ENCODE results near the gene RALGDS. TPM values are rescaled to one million over a fixed set of nuclear protein-coding genes. Genes with fewer than 3 reads are reported as not detected.

RALGDS gene
- total and polyA plus RNA-seq, 9 of the 15 experiments (the other 6 are each of a cell fraction or from before 2014, with no cell fraction given): 0.75 to 43.3 (median 27.1) TPM

DNA sequence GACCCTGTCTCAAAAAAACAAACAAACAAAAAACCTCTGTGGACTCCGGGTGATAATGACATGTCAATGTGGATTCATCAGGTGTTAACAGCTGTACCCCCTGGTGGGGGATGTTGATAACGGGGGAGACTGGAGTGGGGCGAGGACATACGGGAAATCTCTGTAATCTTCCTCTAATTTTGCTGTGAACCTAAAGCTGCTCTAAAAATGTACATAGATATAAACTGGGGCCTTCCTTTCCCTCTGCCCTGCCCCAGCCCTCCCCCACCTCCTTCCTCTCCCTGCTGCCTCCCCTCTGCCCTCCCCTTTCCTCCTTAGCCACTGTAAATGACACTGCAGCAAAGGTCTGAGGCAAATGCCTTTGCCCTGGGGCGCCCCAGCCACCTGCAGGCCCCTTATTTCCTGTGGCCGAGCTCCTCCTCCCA is 60.6 kb downstream of the RALGDS start (continued):
- 0 out of 2 replicates have a peak, but pooled peaks have one; percentile 27 for TF ChIP-seq STAT5A (IDR thresholded peaks at IDR 0.05; ENCODE audit: borderline replicate concordance, low read length)
- TF ChIP-seq TAL1 (IDR thresholded peaks at IDR 0.05): peak; percentile 67; the same call in 1 of the 2 replicates
- TF ChIP-seq NFIC (IDR thresholded peaks at IDR 0.05): peak; percentile 35
- peak; percentile 58 for TF ChIP-seq MEIS2 (IDR thresholded peaks at IDR 0.05; ENCODE audit: partially characterized antibody)
- TF ChIP-seq, protein P1, sequence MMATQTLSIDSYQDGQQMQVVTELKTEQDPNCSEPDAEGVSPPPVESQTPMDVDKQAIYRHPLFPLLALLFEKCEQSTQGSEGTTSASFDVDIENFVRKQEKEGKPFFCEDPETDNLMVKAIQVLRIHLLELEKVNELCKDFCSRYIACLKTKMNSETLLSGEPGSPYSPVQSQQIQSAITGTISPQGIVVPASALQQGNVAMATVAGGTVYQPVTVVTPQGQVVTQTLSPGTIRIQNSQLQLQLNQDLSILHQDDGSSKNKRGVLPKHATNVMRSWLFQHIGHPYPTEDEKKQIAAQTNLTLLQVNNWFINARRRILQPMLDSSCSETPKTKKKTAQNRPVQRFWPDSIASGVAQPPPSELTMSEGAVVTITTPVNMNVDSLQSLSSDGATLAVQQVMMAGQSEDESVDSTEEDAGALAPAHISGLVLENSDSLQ (IDR thresholded peaks at IDR 0.05): peak; percentile 41; the same call in 1 of the 2 replicates
- TF ChIP-seq, protein P2, sequence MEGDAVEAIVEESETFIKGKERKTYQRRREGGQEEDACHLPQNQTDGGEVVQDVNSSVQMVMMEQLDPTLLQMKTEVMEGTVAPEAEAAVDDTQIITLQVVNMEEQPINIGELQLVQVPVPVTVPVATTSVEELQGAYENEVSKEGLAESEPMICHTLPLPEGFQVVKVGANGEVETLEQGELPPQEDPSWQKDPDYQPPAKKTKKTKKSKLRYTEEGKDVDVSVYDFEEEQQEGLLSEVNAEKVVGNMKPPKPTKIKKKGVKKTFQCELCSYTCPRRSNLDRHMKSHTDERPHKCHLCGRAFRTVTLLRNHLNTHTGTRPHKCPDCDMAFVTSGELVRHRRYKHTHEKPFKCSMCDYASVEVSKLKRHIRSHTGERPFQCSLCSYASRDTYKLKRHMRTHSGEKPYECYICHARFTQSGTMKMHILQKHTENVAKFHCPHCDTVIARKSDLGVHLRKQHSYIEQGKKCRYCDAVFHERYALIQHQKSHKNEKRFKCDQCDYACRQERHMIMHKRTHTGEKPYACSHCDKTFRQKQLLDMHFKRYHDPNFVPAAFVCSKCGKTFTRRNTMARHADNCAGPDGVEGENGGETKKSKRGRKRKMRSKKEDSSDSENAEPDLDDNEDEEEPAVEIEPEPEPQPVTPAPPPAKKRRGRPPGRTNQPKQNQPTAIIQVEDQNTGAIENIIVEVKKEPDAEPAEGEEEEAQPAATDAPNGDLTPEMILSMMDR (IDR thresholded peaks at IDR 0.05 in 2 of 3, conservative IDR thresholded peaks at IDR 0.05 in 1 of 3; ENCODE audit: insufficient read depth in 2 of 3, low read depth in 1 of 3, low read length in 3 of 3): 0 out of 6 replicates have a peak, but pooled peaks of 1 of the 3 experiments have one; percentile 9
- TF ChIP-seq SMARCA4 (IDR thresholded peaks at IDR 0.05): 0 out of 2 replicates have a peak, but pooled peaks have one; percentile 42
- 0 out of 2 replicates have a peak, but pooled peaks have one; percentile 38 for TF ChIP-seq LEF1 (IDR thresholded peaks at IDR 0.05)
- 0 out of 2 replicates have a peak, but pooled peaks have one; percentile 40 for TF ChIP-seq HDAC2 (IDR thresholded peaks at IDR 0.05)
- TF ChIP-seq HDAC1 (IDR thresholded peaks at IDR 0.05): peak in 1 of 2 experiments; percentile 63; a peak in 1 of 4 replicates
- TF ChIP-seq TCF3 (CRISPR knock-in tag; IDR thresholded peaks at IDR 0.05): peak; percentile 70
- peak; percentile 51; the same call in 1 of the 2 replicates for TF ChIP-seq TEAD4 (IDR thresholded peaks at IDR 0.05; ENCODE audit: low read length)
- TF ChIP-seq TEAD4 (CRISPR knock-in tag; IDR thresholded peaks at IDR 0.05; ENCODE audit: borderline replicate concordance): no peak
- no peak for TF ChIP-seq ZSCAN29 (IDR thresholded peaks at IDR 0.05)
- TF ChIP-seq RCOR1 (IDR thresholded peaks at IDR 0.05; ENCODE audit: borderline replicate concordance in 1 of 2, low read depth in 2 of 2, low read length in 2 of 2): peak in 1 of 2 experiments; percentile 73; a peak in 1 of 4 replicates
- peak; percentile 67 for TF ChIP-seq CBFA2T2 (conservative IDR thresholded peaks at IDR 0.05)
- no peak for TF ChIP-seq SOX6 (IDR thresholded peaks at IDR 0.05)
- TF ChIP-seq ETV5 (CRISPR knock-in tag; IDR thresholded peaks at IDR 0.05; ENCODE audit: low read depth): no peak
- TF ChIP-seq VEZF1 (CRISPR knock-in tag; IDR thresholded peaks at IDR 0.05): peak; percentile 45
